Heart left ventricle (tissue), 16 donors: ENCODE measurements around the gene SHE. TPM values are rescaled to one million over a fixed set of nuclear protein-coding genes. Genes with fewer than 3 reads are reported as not detected.

Experiments used
- ATAC-seq, 4 donors: fragments of 200-7000 bp; cut with Tn5 transposase; one replicate each; pipeline ENCODE4 v1.9.1; 2020 to 2022; ENCODE audit warnings: moderate library complexity in 4 of 4, mild to moderate bottlenecking in 3 of 4, moderate number of reproducible peaks in 1 of 4
- DNase-seq, 5 donors: peaks; one replicate each; pipeline ENCODE4 v3.0.0-alpha.2; 2020
- H3K27ac ChIP-seq, 12 donors: fragments of 200-600 bp; sonication (generic) in 4 of 12; one replicate each; pipeline versions ENCODE4 v1.5.0 to v1.8.0; 2016 to 2022; ENCODE audit warnings: mild to moderate bottlenecking in 2 of 12
- H3K27me3 ChIP-seq, 9 donors: fragments of 200-600 bp; sonication (generic) in 2 of 9; one replicate each; pipeline versions ENCODE4 v1.5.1 to v1.8.0; 2016 to 2022; ENCODE audit warnings: mild to moderate bottlenecking in 3 of 9
- H3K36me3 ChIP-seq, 9 donors: fragments of 200-600 bp; sonication (generic) in 2 of 9; one replicate each; pipeline versions ENCODE4 v1.5.0 to v1.8.0; 2018 to 2022; ENCODE audit warnings: mild to moderate bottlenecking in 2 of 9
- H3K4me1 ChIP-seq, 12 donors: fragments of 200-600 bp; sonication (generic) in 4 of 12; one replicate each; pipeline versions ENCODE4 v1.5.0 to v1.8.0; 2016 to 2022; ENCODE audit warnings: mild to moderate bottlenecking in 3 of 12
- H3K4me3 ChIP-seq, 12 donors: fragments of 200-600 bp; sonication (generic) in 4 of 12; one replicate each; pipeline versions ENCODE4 v1.5.0 to v1.8.0; 2017 to 2022; ENCODE audit warnings: mild to moderate bottlenecking in 9 of 12, moderate library complexity in 4 of 12
- H3K9me3 ChIP-seq, 12 donors: fragments of 200-600 bp; sonication (generic) in 4 of 12; one replicate each; pipeline versions ENCODE4 v1.5.0 to v1.8.0; 2016 to 2022; ENCODE audit warnings: mild to moderate bottlenecking in 1 of 12
- POLR2A ChIP-seq, 2 donors: fragments of 450-650 bp; IDR thresholded peaks; one replicate each; pipeline ENCODE4 v1.6.1; 2017; ENCODE audit warnings: antibody characterized with exemption in 2 of 2, mild to moderate bottlenecking in 2 of 2, moderate library complexity in 2 of 2
- WGBS, 4 donors: extraction: QIAGEN DNeasy Blood & Tissue Kit in 2 of 4; methylation state at CpG; one replicate each; pipeline versions ENCODE4 v1.1.5 to v1.1.7; 2013 to 2018; 5-methylcytosine and 5-hydroxymethylcytosine counted together
- intact Hi-C, 10 donors: fragments of 100-400 bp; cut with DNase I; formaldehyde crosslinking; loops; one replicate each; pipeline versions ENCODE4 v1.11.1 to v1.14.2; 2022
- polyA plus RNA-seq, 2 donors: library from polyadenylated mRNA; stranded (reverse); fragments of 200-250 nt; gene quantifications; one replicate each; pipeline ENCODE4 v1.2.3, GENCODE V29; 2013
- total RNA-seq, 9 donors: library from RNA; depleted of rRNA in 2 of 9; stranded (reverse); fragments of >200 nt in 2 of 9; fragmentation: NEBNext Ultra II Directional in 3 of 9; extraction: Animal tissue kit (Norgen Biotek cat#: 25700) in 3 of 9; gene quantifications; one replicate each; pipeline versions ENCODE4 v1.1.0 to v1.2.4, GENCODE V29; 2016 to 2023
- TF ChIP-seq, protein P1 (sequence below), 12 donors: fragments of 200-600 bp; sonication (generic) in 4 of 12; IDR thresholded peaks; one replicate each; pipeline versions ENCODE4 v1.5.0 to v1.8.0; 2018 to 2022; ENCODE audit warnings: antibody characterized with exemption in 12 of 12, mild to moderate bottlenecking in 5 of 12
- donor health status: ischemic (EF 13 %, LVEDD 7.1; RV severe dilation, severe dysfunction).
- donor health status: healthy with polysubstance abuse.
- donor health status: DM: no; HTN: yes; CAD: no.
- donor health status: DM: no; HTN: no; CAD: no.
- donor health status: ischemic (EF 25% LVEDD 6.9; RV normal size, moderate dysfunction).
- donor health status: ischemic (EF 25% LVEDD 5.7; RV mildly dilated, moderate dysfunction).
- donor health status: healthy.
- donor health status: DM: yes; HTN: yes; CAD: no.
- donor health status: ischemic (EF 35%, LVEDD 5.7; RV mildly dilated, moderate dysfunction).
- donor health status: nonischemic (EF 11% LVEDD 7.7; RV severe dilation, severe dysfunction).
- donor health status: DM: yes; HTN: yes; CAD: no.
- donor health status: PGD.
- donor health status: ischemic (EF 29% LVEDD 5.4; RV normal size, mild dysfunction).
- donor health status: nonischemic (EF 23%, LVEDD 6.1; RV moderate dilation, normal function).

Gene SHE
- total and polyA plus RNA-seq, 11 donors, result 10.1 to 19.4 (median 11.9) TPM

DNA sequence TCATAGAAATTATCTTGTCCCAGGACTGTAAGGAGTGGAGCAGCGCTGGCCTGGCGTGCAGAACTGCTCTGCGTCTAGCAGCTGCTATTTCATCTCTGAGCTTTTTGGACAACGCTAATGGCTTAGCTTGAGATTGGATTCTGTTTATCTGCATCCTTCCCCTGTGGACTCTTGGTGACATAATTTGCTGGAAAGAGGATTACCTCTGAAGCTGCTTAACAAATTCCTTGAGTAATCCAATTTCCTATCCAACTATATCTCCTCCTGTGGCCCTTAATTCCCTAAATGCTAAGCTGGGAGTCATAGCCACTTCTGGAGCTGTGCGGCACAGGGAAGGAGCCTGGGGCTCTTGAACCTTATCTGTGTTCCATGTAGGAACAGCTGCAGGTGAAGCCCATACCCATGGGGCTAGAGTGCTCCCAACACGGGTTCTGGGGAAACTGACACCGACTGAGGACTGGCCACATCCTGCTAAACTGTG is 53.8 kb downstream of the SHE start:
- TF ChIP-seq, protein P1, sequence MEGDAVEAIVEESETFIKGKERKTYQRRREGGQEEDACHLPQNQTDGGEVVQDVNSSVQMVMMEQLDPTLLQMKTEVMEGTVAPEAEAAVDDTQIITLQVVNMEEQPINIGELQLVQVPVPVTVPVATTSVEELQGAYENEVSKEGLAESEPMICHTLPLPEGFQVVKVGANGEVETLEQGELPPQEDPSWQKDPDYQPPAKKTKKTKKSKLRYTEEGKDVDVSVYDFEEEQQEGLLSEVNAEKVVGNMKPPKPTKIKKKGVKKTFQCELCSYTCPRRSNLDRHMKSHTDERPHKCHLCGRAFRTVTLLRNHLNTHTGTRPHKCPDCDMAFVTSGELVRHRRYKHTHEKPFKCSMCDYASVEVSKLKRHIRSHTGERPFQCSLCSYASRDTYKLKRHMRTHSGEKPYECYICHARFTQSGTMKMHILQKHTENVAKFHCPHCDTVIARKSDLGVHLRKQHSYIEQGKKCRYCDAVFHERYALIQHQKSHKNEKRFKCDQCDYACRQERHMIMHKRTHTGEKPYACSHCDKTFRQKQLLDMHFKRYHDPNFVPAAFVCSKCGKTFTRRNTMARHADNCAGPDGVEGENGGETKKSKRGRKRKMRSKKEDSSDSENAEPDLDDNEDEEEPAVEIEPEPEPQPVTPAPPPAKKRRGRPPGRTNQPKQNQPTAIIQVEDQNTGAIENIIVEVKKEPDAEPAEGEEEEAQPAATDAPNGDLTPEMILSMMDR (IDR thresholded peaks at IDR 0.05), result no peak
- no peak for TF ChIP-seq POLR2A (IDR thresholded peaks at IDR 0.05)
- Histone ChIP-seq H3K9me3 (no peaks in the 10 kb centered on the region), H3K4me3 (no peak overlapping the region), H3K36me3 (peaks cover 0 to 56% (median 28%) of the 10 kb centered on the region in 9 donors), H3K4me1 (peaks cover 0 to 12% (median 4%) of the 10 kb centered on the region in 12 donors), H3K27ac (no peak overlapping the region), H3K27me3 (no peaks in the 10 kb centered on the region)
- ATAC-seq (peak; percentile 58 to 75 (median 75)), DNase-seq (peak in 1 of 5 donors; percentile 22)
- WGBS, 4 donors, result 68 to 72% (median 70%) methylated on average over 7 of the region's 7 CpGs
- intact Hi-C loops, result no loop called here

DNA sequence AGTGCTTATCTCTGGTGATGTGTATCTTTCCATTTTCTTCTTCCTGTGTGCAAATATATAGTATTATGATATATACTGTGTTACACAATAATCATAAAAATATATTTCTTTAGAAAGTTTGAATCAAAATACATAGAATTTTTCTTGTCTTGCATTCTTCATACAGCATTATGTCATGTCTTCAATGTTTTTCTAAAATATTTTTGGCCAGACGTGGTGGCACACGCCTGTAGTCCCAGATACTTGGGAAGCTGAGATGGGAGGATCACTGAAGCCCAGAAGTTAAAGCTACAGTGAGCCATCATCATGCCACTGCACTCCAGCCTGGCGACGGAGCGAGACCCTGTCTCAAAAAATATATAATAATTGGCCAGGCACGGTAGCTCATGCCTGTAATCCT is 55.4 kb downstream of the SHE start:
- Histone ChIP-seq H3K4me3 (no peak overlapping the region), H3K9me3 (no peaks in the 10 kb centered on the region), H3K4me1 (peaks cover 0 to 9% (median 0%) of the 10 kb centered on the region in 12 donors), H3K27me3 (no peaks in the 10 kb centered on the region), H3K27ac (peak overlapping the region in 1 of 12 donors; percentile 57), H3K36me3 (peaks cover 0 to 59% (median 26%) of the 10 kb centered on the region in 9 donors)
- intact Hi-C loops, result no loop called here
- peak in 1 of 5 donors; percentile 3 for DNase-seq
- 90 to 97% (median 95%) methylated on average over 6 of the region's 6 CpGs for WGBS, 4 donors
- TF ChIP-seq POLR2A (IDR thresholded peaks at IDR 0.05), result no peak
- TF ChIP-seq, protein P1 (IDR thresholded peaks at IDR 0.05), result no peak
- ATAC-seq, result no peak

DNA sequence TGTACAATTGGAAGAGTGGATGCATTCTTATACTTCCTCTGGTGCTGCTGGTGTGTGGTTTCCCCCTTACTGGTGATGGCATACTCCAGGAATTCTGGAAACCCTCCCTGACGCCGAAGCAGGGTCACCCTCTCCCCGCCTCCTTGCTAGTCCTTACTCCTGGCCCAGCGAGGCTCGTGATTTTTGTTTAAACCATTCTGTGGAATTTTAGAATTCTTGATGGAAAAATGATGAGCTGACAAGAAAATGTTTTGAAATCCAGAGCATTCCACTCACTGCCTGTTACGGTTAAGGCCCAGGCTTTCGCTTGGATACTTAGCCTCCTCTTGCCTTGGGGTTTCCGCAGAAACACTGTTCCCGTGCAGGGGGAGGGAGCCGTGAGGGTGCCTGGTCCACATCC is 55.9 kb downstream of the SHE start:
- DNase-seq, result peak in 1 of 5 donors; percentile 2

DNA sequence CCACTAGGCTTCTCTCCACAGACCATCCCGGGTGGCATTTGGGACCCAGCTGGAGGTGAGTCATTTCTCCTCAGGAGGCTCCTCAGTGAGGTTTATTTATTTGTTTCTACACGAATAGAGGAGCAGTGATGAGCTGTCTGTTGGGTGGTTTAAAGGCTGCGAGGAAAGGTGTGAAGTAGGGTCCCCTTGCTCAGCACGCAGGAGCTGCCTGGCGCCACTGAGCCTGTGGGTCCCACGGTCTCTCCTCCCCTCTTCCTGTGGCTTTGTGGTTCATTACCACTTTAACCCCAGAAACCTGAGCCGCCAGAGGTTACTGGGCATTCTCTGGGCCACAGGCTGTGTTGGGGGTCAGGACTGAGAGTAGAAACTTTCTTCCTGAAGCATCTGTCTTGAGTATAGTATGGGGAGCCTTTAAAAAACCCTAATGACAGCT is 57.2 kb downstream of the SHE start:
- TF ChIP-seq, protein P1 (IDR thresholded peaks at IDR 0.05), result no peak
- no peak for TF ChIP-seq POLR2A (IDR thresholded peaks at IDR 0.05)
- WGBS, 4 donors, result 76 to 82% (median 78%) methylated on average over 7 of the region's 7 CpGs
- no peak for ATAC-seq
- intact Hi-C loops, result no loop called here
- H3K4me3 ChIP-seq, result no peak overlapping the region
- peak overlapping the region in 1 of 12 donors; percentile 19 for H3K27ac ChIP-seq
- peak in 1 of 5 donors; percentile 17 for DNase-seq
- H3K4me1 ChIP-seq, result peaks cover 0 to 22% (median 0%) of the 10 kb centered on the region in 12 donors
- no peaks in the 10 kb centered on the region for H3K27me3 ChIP-seq
- peaks cover 0 to 57% (median 18%) of the 10 kb centered on the region in 9 donors for H3K36me3 ChIP-seq
- no peaks in the 10 kb centered on the region for H3K9me3 ChIP-seq

More for the DNA sequence above, 55.9 kb downstream of the SHE start:
- no peak overlapping the region for H3K4me3 ChIP-seq
- H3K9me3 ChIP-seq, result no peaks in the 10 kb centered on the region
- peak overlapping the region in 1 of 12 donors; percentile 57 for H3K27ac ChIP-seq
- peaks cover 0 to 9% (median 0%) of the 10 kb centered on the region in 12 donors for H3K4me1 ChIP-seq
- no peak for ATAC-seq
- WGBS, 4 donors, result 80 to 86% (median 85%) methylated on average over 10 of the region's 10 CpGs
- intact Hi-C loops, result no loop called here
- H3K36me3 ChIP-seq, result peaks cover 0 to 59% (median 26%) of the 10 kb centered on the region in 9 donors
- no peak for TF ChIP-seq POLR2A (IDR thresholded peaks at IDR 0.05)
- TF ChIP-seq, protein P1 (IDR thresholded peaks at IDR 0.05), result no peak
- no peaks in the 10 kb centered on the region for H3K27me3 ChIP-seq
